Heart left ventricle (tissue), 16 donors: ENCODE data around the gene USP9X. TPM values are rescaled to one million over a fixed set of nuclear protein-coding genes. Genes with fewer than 3 reads are reported as not detected.
"Not testable (repeated sequence)": the region's sequence is repeated elsewhere in the genome, so short reads cannot be mapped to it uniquely, and the experiment has no call there.

ENCODE experiments used
- ATAC-seq, 4 donors: fragments of 200-7000 bp; cut with Tn5 transposase; one replicate each; pipeline ENCODE4 v1.9.1; 2020 to 2022; ENCODE audit warnings: moderate library complexity in 4 of 4, mild to moderate bottlenecking in 3 of 4, moderate number of reproducible peaks in 1 of 4
- DNase-seq, 5 donors: peaks; one replicate each; pipeline ENCODE4 v3.0.0-alpha.2; 2020
- H3K27ac ChIP-seq, 12 donors: fragments of 200-600 bp; sonication (generic) in 4 of 12; one replicate each; pipeline versions ENCODE4 v1.5.0 to v1.8.0; 2016 to 2022; ENCODE audit warnings: mild to moderate bottlenecking in 2 of 12
- H3K27me3 ChIP-seq, 9 donors: fragments of 200-600 bp; sonication (generic) in 2 of 9; one replicate each; pipeline versions ENCODE4 v1.5.1 to v1.8.0; 2016 to 2022; ENCODE audit warnings: mild to moderate bottlenecking in 3 of 9
- H3K36me3 ChIP-seq, 9 donors: fragments of 200-600 bp; sonication (generic) in 2 of 9; one replicate each; pipeline versions ENCODE4 v1.5.0 to v1.8.0; 2018 to 2022; ENCODE audit warnings: mild to moderate bottlenecking in 2 of 9
- H3K4me1 ChIP-seq, 12 donors: fragments of 200-600 bp; sonication (generic) in 4 of 12; one replicate each; pipeline versions ENCODE4 v1.5.0 to v1.8.0; 2016 to 2022; ENCODE audit warnings: mild to moderate bottlenecking in 3 of 12
- H3K4me3 ChIP-seq, 12 donors: fragments of 200-600 bp; sonication (generic) in 4 of 12; one replicate each; pipeline versions ENCODE4 v1.5.0 to v1.8.0; 2017 to 2022; ENCODE audit warnings: mild to moderate bottlenecking in 9 of 12, moderate library complexity in 4 of 12
- H3K9me3 ChIP-seq, 12 donors: fragments of 200-600 bp; sonication (generic) in 4 of 12; one replicate each; pipeline versions ENCODE4 v1.5.0 to v1.8.0; 2016 to 2022; ENCODE audit warnings: mild to moderate bottlenecking in 1 of 12
- POLR2A ChIP-seq, 2 donors: fragments of 450-650 bp; IDR thresholded peaks; one replicate each; pipeline ENCODE4 v1.6.1; 2017; ENCODE audit warnings: antibody characterized with exemption in 2 of 2, mild to moderate bottlenecking in 2 of 2, moderate library complexity in 2 of 2
- WGBS, 4 donors: extraction: QIAGEN DNeasy Blood & Tissue Kit in 2 of 4; methylation state at CpG; one replicate each; pipeline versions ENCODE4 v1.1.5 to v1.1.7; 2013 to 2018; 5-methylcytosine and 5-hydroxymethylcytosine counted together
- intact Hi-C, 10 donors: fragments of 100-400 bp; cut with DNase I; formaldehyde crosslinking; loops; one replicate each; pipeline versions ENCODE4 v1.11.1 to v1.14.2; 2022
- polyA plus RNA-seq, 2 donors: library from polyadenylated mRNA; stranded (reverse); fragments of 200-250 nt; gene quantifications; one replicate each; pipeline ENCODE4 v1.2.3, GENCODE V29; 2013
- total RNA-seq, 9 donors: library from RNA; depleted of rRNA in 2 of 9; stranded (reverse); fragments of >200 nt in 2 of 9; fragmentation: NEBNext Ultra II Directional in 3 of 9; extraction: Animal tissue kit (Norgen Biotek cat#: 25700) in 3 of 9; gene quantifications; one replicate each; pipeline versions ENCODE4 v1.1.0 to v1.2.4, GENCODE V29; 2016 to 2023
- TF ChIP-seq, protein P1 (sequence below), 12 donors: fragments of 200-600 bp; sonication (generic) in 4 of 12; IDR thresholded peaks; one replicate each; pipeline versions ENCODE4 v1.5.0 to v1.8.0; 2018 to 2022; ENCODE audit warnings: antibody characterized with exemption in 12 of 12, mild to moderate bottlenecking in 5 of 12
- donor health status: ischemic (EF 13 %, LVEDD 7.1; RV severe dilation, severe dysfunction).
- donor health status: healthy with polysubstance abuse.
- donor health status: DM: no; HTN: yes; CAD: no.
- donor health status: DM: no; HTN: no; CAD: no.
- donor health status: ischemic (EF 25% LVEDD 6.9; RV normal size, moderate dysfunction).
- donor health status: ischemic (EF 25% LVEDD 5.7; RV mildly dilated, moderate dysfunction).
- donor health status: healthy.
- donor health status: DM: yes; HTN: yes; CAD: no.
- donor health status: ischemic (EF 35%, LVEDD 5.7; RV mildly dilated, moderate dysfunction).
- donor health status: nonischemic (EF 11% LVEDD 7.7; RV severe dilation, severe dysfunction).
- donor health status: DM: yes; HTN: yes; CAD: no.
- donor health status: PGD.
- donor health status: ischemic (EF 29% LVEDD 5.4; RV normal size, mild dysfunction).
- donor health status: nonischemic (EF 23%, LVEDD 6.1; RV moderate dilation, normal function).

USP9X gene
- total and polyA plus RNA-seq, 11 donors = 9.5 to 80.1 (median 66.4) TPM

DNA sequence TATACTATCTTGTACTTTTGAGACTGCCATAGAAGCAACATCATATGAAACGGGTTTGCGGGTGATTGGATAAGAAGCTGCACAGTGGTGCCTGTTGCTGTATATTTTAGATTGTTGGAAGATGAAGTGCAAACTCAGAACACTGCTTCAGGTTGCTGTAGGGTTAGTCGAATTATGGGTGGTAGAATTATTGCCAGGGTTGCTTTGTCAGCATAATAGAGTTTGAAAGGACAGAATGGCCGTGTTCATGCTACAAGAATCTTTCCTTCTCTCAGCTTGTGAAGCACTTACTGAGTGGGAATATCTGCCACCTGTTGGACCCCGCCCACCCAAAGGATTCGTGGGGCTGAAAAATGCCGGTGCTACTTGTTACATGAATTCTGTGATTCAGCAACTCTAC, 115.5 kb downstream of the USP9X start:
- WGBS, 4 donors = 89 to 97% (median 93%) methylated on average over 7 of the region's 7 CpGs
- no peak for ATAC-seq
- H3K27me3 ChIP-seq = no peaks in the 10 kb centered on the region
- no peak overlapping the region for H3K27ac ChIP-seq
- TF ChIP-seq, protein P1, sequence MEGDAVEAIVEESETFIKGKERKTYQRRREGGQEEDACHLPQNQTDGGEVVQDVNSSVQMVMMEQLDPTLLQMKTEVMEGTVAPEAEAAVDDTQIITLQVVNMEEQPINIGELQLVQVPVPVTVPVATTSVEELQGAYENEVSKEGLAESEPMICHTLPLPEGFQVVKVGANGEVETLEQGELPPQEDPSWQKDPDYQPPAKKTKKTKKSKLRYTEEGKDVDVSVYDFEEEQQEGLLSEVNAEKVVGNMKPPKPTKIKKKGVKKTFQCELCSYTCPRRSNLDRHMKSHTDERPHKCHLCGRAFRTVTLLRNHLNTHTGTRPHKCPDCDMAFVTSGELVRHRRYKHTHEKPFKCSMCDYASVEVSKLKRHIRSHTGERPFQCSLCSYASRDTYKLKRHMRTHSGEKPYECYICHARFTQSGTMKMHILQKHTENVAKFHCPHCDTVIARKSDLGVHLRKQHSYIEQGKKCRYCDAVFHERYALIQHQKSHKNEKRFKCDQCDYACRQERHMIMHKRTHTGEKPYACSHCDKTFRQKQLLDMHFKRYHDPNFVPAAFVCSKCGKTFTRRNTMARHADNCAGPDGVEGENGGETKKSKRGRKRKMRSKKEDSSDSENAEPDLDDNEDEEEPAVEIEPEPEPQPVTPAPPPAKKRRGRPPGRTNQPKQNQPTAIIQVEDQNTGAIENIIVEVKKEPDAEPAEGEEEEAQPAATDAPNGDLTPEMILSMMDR (IDR thresholded peaks at IDR 0.05) = no peak
- TF ChIP-seq POLR2A (IDR thresholded peaks at IDR 0.05) = no peak
- no peak for DNase-seq
- H3K4me1 ChIP-seq = no peaks in the 10 kb centered on the region
- peaks cover 0 to 99% (median 92%) of the 10 kb centered on the region in 9 donors for H3K36me3 ChIP-seq
- H3K9me3 ChIP-seq = peaks cover 0 to 7% (median 0%) of the 10 kb centered on the region in 12 donors
- intact Hi-C loops = no loop called here
- H3K4me3 ChIP-seq = no peak overlapping the region

DNA sequence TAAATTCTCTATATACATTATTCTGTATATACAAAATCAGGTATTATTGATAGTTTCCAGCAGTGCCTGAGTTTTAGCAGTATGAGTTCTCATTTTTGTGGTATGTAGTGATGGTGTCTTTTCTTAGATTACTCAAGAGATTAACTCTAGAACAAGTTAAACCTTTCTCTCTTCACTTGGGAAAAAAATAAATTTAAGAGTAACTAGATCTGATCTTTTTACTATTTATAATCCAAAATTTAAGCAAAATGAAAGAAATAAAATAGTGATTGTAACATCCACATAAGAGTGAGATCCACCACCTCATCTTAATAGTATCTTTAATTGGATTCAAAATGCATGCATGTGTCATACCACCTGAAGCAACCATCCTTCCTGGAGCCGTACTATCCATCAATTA, 124.6 kb downstream of the USP9X start:
- ATAC-seq = no peak
- peaks cover 0 to 46% (median 18%) of the 10 kb centered on the region in 12 donors for H3K9me3 ChIP-seq
- WGBS, 4 donors = 95 to 100% (median 98%) methylated on average over 1 of the region's 1 CpG
- H3K27me3 ChIP-seq = no peaks in the 10 kb centered on the region
- no peaks in the 10 kb centered on the region for H3K4me1 ChIP-seq
- peaks cover 0 to 90% (median 79%) of the 10 kb centered on the region in 9 donors for H3K36me3 ChIP-seq
- no peak overlapping the region for H3K4me3 ChIP-seq
- TF ChIP-seq, protein P1 (IDR thresholded peaks at IDR 0.05) = no peak
- no peak for TF ChIP-seq POLR2A (IDR thresholded peaks at IDR 0.05)
- DNase-seq = no peak
- intact Hi-C loops = no loop called here
- H3K27ac ChIP-seq = no peak overlapping the region

DNA sequence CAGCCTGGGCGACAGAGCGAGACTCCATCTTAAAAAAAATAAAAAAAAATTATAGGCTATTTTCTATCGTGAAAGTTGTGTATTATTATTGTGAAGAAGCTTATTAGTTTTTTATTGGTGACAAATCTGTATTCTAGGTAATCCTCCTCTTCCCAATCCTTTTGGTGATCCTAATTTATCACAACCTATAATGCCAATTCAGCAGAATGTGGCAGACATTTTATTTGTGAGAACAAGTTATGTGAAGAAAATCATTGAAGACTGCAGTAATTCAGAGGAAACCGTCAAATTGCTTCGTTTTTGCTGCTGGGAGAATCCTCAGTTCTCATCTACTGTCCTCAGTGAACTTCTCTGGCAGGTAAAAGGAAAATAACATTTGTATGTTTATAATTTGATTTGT, 139.4 kb downstream of the USP9X start:
- intact Hi-C loops = no loop called here
- no peaks in the 10 kb centered on the region for H3K4me1 ChIP-seq
- 76 to 99% (median 87%) methylated on average over 5 of the region's 5 CpGs for WGBS, 4 donors
- H3K27me3 ChIP-seq = no peaks in the 10 kb centered on the region
- ATAC-seq (no peak), DNase-seq (no peak)
- H3K4me3 ChIP-seq = no peak overlapping the region
- no peak overlapping the region for H3K27ac ChIP-seq
- no peak for TF ChIP-seq POLR2A (IDR thresholded peaks at IDR 0.05)
- TF ChIP-seq, protein P1 (IDR thresholded peaks at IDR 0.05) = no peak
- no peaks in the 10 kb centered on the region for H3K9me3 ChIP-seq
- H3K36me3 ChIP-seq = peaks cover 0 to 95% (median 81%) of the 10 kb centered on the region in 9 donors

DNA sequence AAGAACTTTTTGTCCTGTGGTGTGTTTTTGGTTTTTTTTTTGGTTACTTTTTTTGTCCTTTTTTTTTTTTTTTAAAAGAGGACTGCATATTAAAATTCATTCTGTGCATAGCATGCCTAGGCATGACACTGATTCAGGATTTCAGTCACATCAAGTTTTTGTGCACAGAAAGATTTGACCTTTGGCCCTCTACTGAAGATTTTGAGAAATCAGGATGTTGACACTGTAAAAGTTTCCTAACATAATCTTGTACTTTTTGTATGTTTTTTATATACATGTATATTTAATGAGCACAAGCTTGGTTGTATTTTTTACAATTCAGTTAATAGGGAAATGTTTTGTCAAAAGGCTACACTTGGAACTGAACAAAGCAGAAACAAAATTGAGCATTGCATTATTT, 148.7 kb downstream of the USP9X start:
- Histone ChIP-seq H3K4me3 (no peak overlapping the region), H3K36me3 (peaks cover 0 to 56% (median 43%) of the 10 kb centered on the region in 9 donors), H3K27me3 (peaks cover 0 to 4% (median 0%) of the 10 kb centered on the region in 9 donors), H3K27ac (no peak overlapping the region), H3K9me3 (no peaks in the 10 kb centered on the region), H3K4me1 (peaks cover 0 to 19% (median 0%) of the 10 kb centered on the region in 12 donors)
- ATAC-seq (no peak), DNase-seq (no peak)
- intact Hi-C loops = no loop called here
- TF ChIP-seq, protein P1 (IDR thresholded peaks at IDR 0.05) = no peak
- TF ChIP-seq POLR2A (IDR thresholded peaks at IDR 0.05) = no peak

DNA sequence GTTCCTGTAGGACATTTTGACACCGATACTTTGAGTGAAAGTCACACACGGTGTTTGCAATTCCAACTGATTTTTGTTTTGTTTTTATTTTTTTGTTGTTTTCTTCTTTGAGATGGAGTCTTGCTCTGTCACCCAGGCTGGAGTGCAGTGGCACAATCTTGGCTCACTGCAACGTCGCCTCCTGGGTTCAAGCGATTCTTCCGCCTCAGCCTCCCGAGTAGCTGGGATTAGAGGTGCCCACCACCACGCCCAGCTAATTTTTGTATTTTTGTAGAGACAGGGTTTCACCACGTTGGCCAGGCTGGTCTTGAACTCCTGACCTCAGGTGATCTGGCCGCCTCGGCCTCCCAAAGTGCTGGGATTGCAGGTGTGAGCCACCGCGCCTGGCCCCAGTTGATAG, 149.2 kb downstream of the USP9X start:
- H3K27me3 ChIP-seq, ATAC-seq, H3K27ac ChIP-seq, DNase-seq, intact Hi-C loops, H3K4me3 ChIP-seq, H3K9me3 ChIP-seq: not testable (repeated sequence)
- WGBS, 4 donors = 91 to 96% (median 94%) methylated on average over 13 of the region's 13 CpGs
- H3K36me3 ChIP-seq = peaks cover 0 to 52% (median 39%) of the 10 kb centered on the region in 9 donors
- peaks cover 0 to 19% (median 0%) of the 10 kb centered on the region in 12 donors for H3K4me1 ChIP-seq
